ENCODE results near the gene PTPN20. TPM values are rescaled to one million over a fixed set of nuclear protein-coding genes. Genes with fewer than 3 reads are reported as not detected.
"Not testable (repeated sequence)": the region's sequence is repeated elsewhere in the genome, so short reads cannot be mapped to it uniquely, and the experiment has no call there.

The PTPN20 gene
- 1 to 10 TPM; 1.8 to 3.4 (median 3.0) TPM for polyA plus RNA-seq (ENCODE audit: insufficient read length in 3 of 3)

DNA sequence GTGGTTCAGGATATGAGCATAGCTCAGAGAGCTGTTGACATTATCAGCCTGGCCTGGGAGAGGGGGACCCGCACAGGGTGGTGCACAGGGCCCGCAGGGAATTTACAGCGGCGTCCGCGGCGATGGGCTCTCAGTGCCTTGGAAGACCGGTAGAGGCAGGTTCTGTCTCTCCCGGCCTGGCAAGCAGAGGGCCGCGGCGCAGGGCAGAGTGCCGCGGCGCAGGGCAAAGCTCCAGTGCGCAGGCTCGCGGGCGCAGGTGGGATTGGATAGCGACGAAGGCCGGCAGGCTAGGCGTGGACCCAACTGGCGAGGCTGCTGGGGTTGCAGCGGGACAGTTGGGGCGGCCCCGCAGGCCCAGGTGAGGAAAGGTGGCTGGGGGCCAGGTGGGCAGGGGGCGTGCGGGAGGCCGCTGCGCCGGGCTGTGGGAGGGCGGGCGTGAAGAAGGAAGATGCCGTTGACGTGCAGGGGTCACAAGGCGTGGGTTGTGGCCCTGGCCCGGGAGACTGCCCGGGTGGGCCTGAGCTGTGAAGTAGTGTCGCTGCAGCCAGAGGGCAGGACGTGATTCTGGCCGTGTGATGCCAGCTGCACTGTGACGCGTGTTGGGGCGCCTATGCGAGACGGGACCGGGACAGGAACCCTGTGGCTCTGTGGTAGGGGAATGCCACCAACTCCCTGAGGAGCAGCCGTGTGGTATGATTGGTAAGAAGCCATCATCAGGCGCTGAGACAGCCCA is at the start of gene PTPN20:
TSS of gene PTPN20 (plus strand) at position 285 of the 733 bp plus-strand sequence. CDS start 21,072 bp downstream, outside the sequence.
- DNase-seq (ENCODE audit: low read depth in 3 of 3, low spot score in 2 of 3): not testable (repeated sequence)

GRCh38 chr10:46869716-46870115 is 41.5 kb upstream of the PTPN20 start:
- not testable (repeated sequence) for DNase-seq (ENCODE audit: low read depth in 3 of 3, low spot score in 2 of 3)

DNA sequence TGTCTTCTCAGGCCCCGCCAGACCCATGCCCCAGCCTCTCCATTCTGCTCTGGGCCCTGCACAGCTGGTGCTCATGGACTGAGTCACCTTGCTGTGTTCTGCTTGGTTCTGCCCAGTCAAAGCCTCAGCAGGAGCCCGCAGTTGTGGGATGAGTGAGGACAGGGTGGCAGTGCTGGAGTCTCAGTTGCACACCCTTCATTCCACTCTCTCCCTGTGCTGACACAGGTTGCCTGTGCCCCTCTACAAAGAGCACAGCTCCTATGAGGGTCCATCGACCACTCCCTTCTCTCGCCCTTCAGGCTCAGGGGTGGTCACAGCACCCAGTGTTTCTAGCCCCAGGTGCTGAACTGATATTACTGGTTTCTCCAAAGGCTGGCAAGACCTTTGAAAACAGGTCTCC is 39.6 kb upstream of the PTPN20 start:
- not testable (repeated sequence) for DNase-seq (ENCODE audit: low read depth in 3 of 3, low spot score in 2 of 3)

DNA sequence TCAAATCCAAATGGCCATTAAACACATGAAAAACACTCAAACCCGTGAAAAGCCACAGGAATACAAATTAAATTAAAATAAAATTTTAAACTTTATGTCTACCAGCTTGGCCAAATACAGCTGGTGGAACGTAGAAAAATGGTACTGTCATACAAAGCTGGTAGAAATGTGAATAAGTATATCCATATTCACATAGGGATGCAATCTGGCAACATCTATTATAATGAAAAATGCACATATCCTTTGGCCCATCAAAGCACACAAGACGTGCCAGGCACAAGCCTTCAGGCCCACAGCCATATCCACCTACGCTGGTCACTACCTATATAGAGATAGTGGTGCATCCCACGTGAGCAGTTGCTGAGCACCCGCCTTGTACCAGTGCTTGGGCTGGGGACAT is 35.9 kb upstream of the PTPN20 start:
- not testable (repeated sequence) for DNase-seq (ENCODE audit: low read depth in 3 of 3, low spot score in 2 of 3)

GRCh38 chr10:46876773-46877172 is 34.5 kb upstream of the PTPN20 start:
- DNase-seq (ENCODE audit: low read depth in 3 of 3, low spot score in 2 of 3): not testable (repeated sequence)

GRCh38 chr10:46878761-46879160 is 32.5 kb upstream of the PTPN20 start:
- not testable (repeated sequence) for DNase-seq (ENCODE audit: low read depth in 3 of 3, low spot score in 2 of 3)

DNA sequence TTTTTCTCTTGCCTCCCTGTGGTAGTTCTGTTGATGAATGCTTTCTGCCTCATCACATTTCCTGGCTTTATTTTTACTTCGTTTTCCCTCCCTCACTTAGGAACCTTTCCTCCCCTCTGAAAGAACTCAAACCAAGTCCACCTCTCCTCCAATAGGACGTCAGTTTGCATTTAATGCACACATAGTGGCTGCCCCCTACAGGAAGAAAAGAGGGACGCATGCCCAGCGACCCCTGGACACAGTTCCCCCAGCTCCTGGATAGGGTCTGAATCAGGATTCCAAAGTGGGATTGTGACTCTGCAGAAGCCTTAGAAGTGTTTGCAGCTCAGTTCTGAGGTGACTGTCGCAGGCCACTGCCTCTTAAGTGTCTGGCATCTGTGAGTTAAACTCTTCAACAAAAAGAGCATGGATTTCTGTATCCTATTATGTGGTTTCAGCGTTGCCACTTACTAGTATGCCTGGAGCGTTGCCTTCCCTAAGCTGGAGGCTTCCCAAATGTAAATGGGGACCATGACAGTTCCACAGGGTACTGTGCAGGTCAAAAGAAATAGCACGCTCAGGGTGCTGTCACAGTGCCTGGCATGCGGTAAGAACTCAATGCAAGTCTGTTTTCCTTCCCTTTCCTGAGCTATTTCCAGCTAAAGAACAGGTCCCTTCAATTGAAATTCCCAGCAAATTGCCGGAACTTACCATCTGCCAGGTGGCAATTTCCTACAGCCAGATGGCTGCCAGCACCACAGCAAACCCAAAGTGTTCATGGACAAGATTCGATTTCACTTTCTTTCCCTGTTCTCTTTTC is 20.2 kb upstream of the PTPN20 start:
- DNase-seq (ENCODE audit: low read depth in 3 of 3, low spot score in 2 of 3): not testable (repeated sequence)

GRCh38 chr10:46896762-46897692 is 14.2 kb upstream of the PTPN20 start:
- DNase-seq (ENCODE audit: low read depth in 3 of 3, low spot score in 2 of 3): not testable (repeated sequence)

DNA sequence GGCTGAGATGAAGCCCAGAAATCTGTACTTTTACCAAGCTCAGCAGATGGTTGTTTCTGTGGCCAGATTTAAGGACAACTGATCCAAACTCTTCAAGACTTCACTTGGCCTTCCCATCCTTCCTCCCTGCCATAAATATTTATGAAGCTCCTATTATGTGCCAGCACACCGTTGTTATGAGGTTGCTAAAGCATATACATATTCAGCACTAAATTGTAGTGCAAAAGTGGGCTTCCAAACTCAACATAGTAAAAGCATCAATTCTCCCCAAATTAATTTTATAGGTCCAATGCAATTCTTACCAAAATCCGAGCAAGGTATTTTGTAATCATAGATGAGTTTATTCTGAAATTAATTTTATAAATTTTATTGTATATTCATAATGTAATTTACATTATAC is 10.0 kb upstream of the PTPN20 start:
- DNase-seq (ENCODE audit: low read depth in 3 of 3, low spot score in 2 of 3): not testable (repeated sequence)

- DNase-seq (ENCODE audit: low read depth in 3 of 3, low spot score in 2 of 3): not testable (repeated sequence)
Measured at GRCh38 chr10:46903874-46904273, 7.4 kb upstream of the PTPN20 start.

- DNase-seq (ENCODE audit: low read depth in 3 of 3, low spot score in 2 of 3): not testable (repeated sequence)
Measured at GRCh38 chr10:46906359-46906758, 4.9 kb upstream of the PTPN20 start.

GRCh38 chr10:46907185-46908117 is 3.8 kb upstream of the PTPN20 start:
- not testable (repeated sequence) for DNase-seq (ENCODE audit: low read depth in 3 of 3, low spot score in 2 of 3)

DNA sequence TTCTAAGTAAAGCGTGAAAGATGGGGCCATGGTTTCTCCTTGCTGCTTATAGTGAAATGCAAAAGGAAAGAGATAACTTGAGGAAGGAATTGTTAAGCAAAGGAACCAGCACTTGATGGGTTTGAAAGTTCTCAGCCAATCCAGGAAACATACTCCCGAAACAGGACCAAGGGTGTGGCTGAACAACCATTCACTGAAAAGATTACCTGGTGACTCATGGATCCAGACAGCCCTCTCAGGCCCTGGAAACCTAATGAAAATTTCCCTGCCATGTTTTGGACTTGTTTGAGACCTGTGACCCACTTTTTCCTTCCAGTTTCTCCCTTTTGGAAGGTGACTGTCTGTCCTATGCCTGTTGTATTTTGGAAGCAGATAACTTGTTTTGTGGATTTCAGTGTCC is 11.3 kb downstream of the PTPN20 start:
- not testable (repeated sequence) for DNase-seq (ENCODE audit: low read depth in 3 of 3, low spot score in 2 of 3)

- not testable (repeated sequence) for DNase-seq (ENCODE audit: low read depth in 3 of 3, low spot score in 2 of 3)
Measured at GRCh38 chr10:46925156-46925555, 13.9 kb downstream of the PTPN20 start.

- not testable (repeated sequence) for DNase-seq (ENCODE audit: low read depth in 3 of 3, low spot score in 2 of 3)
Measured at GRCh38 chr10:46925853-46926252, 14.6 kb downstream of the PTPN20 start.

DNA sequence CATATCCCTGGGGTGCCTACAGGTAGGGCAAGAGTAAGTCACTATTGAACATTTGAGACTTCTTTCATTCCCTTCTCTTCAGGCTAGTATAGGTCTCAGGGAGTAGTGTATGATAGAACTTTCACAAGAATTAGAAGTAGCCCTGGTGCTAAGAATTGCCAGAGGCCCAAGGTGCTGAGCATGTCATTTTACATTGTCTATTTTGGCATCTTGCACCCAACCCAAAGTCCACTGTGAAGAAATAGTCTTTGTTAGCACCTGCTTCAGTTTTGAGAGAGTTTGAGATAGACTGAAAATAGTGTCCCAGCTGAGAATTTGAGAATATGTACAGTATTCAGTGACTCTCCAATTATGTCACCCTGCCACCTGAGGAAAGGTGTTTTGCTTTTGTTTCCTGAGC is 17.6 kb downstream of the PTPN20 start:
- DNase-seq (ENCODE audit: low read depth in 3 of 3, low spot score in 2 of 3): not testable (repeated sequence)

- DNase-seq (ENCODE audit: low read depth in 3 of 3, low spot score in 2 of 3): not testable (repeated sequence)
Measured at GRCh38 chr10:46932383-46932782, 21.2 kb downstream of the PTPN20 start.

DNA sequence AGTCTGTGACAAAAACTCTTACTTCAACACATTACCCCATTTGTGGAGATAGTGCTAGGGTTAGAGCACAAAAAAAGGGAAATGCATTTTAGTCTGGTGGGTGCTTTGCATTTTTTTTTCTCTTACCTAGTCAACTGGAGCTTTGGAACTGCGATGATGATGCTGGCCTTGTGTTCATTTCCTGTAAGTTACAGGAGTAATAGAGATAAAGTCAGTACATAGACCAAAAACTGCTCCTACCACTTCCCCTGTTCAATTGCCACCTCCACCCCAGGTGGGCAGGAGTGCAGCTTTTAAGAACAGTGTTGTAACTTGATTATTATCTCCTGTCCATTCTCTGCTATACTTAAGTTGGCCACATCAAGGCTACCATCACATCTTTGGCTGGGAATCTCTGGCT is 29.9 kb downstream of the PTPN20 start:
- DNase-seq (ENCODE audit: low read depth in 3 of 3, low spot score in 2 of 3): not testable (repeated sequence)

Data from right renal cortex interstitium (tissue), 3 donors.